Measurements from ENCODE around the gene NPS.

The NPS gene

GRCh38 chr10:127561647-127562046, 12.5 kb downstream of the NPS start:
- DNase-seq (ENCODE audit: low spot score) = no peak

GRCh38 chr10:127563718-127564553, 14.8 kb downstream of the NPS start:
- DNase-seq (ENCODE audit: low spot score) = peak; percentile 28

- DNase-seq (ENCODE audit: low spot score) = no peak
Measured at GRCh38 chr10:127564644-127565043, 15.5 kb downstream of the NPS start.

- DNase-seq (ENCODE audit: low spot score) = no peak
Measured at GRCh38 chr10:127565583-127565982, 16.5 kb downstream of the NPS start.

- DNase-seq (ENCODE audit: low spot score) = no peak
Measured at GRCh38 chr10:127569210-127569609, 20.1 kb downstream of the NPS start.

GRCh38 chr10:127570036-127570435, 20.9 kb downstream of the NPS start:
- DNase-seq (ENCODE audit: low spot score) = no peak

- DNase-seq (ENCODE audit: low spot score) = no peak
Measured at GRCh38 chr10:127571386-127571785, 22.3 kb downstream of the NPS start.

- DNase-seq (ENCODE audit: low spot score) = no peak
Measured at GRCh38 chr10:127576051-127576450, 26.9 kb downstream of the NPS start.

GRCh38 chr10:127576740-127577161, 27.6 kb downstream of the NPS start:
- no peak for DNase-seq (ENCODE audit: low spot score)

- no peak for DNase-seq (ENCODE audit: low spot score)
Measured at GRCh38 chr10:127577376-127578258, 28.5 kb downstream of the NPS start.

- DNase-seq (ENCODE audit: low spot score) = no peak
Measured at GRCh38 chr10:127578259-127578960, 29.3 kb downstream of the NPS start.

- no peak for DNase-seq (ENCODE audit: low spot score)
Measured at GRCh38 chr10:127578961-127579305, 29.8 kb downstream of the NPS start.

GRCh38 chr10:127579640-127580039, 30.5 kb downstream of the NPS start:
- no peak for DNase-seq (ENCODE audit: low spot score)

- no peak for DNase-seq (ENCODE audit: low spot score)
Measured at GRCh38 chr10:127580822-127581221, 31.7 kb downstream of the NPS start.

- no peak for DNase-seq (ENCODE audit: low spot score)
Measured at GRCh38 chr10:127585519-127586023, 36.5 kb downstream of the NPS start.

- DNase-seq (ENCODE audit: low spot score) = no peak
Measured at GRCh38 chr10:127587668-127588365, 38.7 kb downstream of the NPS start.

- no peak for DNase-seq (ENCODE audit: low spot score)
Measured at GRCh38 chr10:127592586-127592985, 43.5 kb downstream of the NPS start.

GRCh38 chr10:127600479-127600878, 51.4 kb downstream of the NPS start:
- peak; percentile 5 for DNase-seq (ENCODE audit: low spot score)

Data from HuH-7 (cell line).